Natural killer cell (primary cell): ENCODE data around the gene BORCS5. TPM values are rescaled to one million over a fixed set of nuclear protein-coding genes. Genes with fewer than 3 reads are reported as not detected.

Source experiments
- ATAC-seq, 3 donors: fragments of 150-1000 bp in 2 of 3; fragments of 200-7000 bp in 1 of 3; cut with Tn5 transposase; 1 replicate in 1 of 3; 2 replicates in 2 of 3; pipeline ENCODE4 v1.10.0; 2021; ENCODE audit warnings: mild to moderate bottlenecking in 2 of 3, moderate library complexity in 2 of 3
- DNase-seq, 2 donors: peaks; one replicate each; pipeline versions ENCODE4 v3.0.0 to v3.0.0-alpha.2; 2013 to 2021; ENCODE audit warnings: mixed read lengths in 1 of 2
- H3K27ac ChIP-seq: one replicate; pipeline ENCODE4 v1.5.1; 2013; ENCODE audit warnings: mild to moderate bottlenecking, low read length
- H3K27me3 ChIP-seq: one replicate; pipeline ENCODE4 v1.6.1; 2013; ENCODE audit warnings: low read length; ENCODE audit not compliant: control insufficient read depth, insufficient read depth
- H3K36me3 ChIP-seq: one replicate; pipeline ENCODE4 v1.6.1; 2013; ENCODE audit warnings: low read length; ENCODE audit not compliant: control insufficient read depth, insufficient read depth
- H3K4me1 ChIP-seq: one replicate; pipeline ENCODE4 v1.6.1; 2013; ENCODE audit warnings: low read length; ENCODE audit not compliant: control insufficient read depth, insufficient read depth
- H3K4me3 ChIP-seq: one replicate; pipeline ENCODE4 v1.5.1; 2013; ENCODE audit warnings: low read length
- H3K9me3 ChIP-seq: one replicate; pipeline ENCODE4 v1.6.1; 2013; ENCODE audit warnings: low read length; ENCODE audit not compliant: control insufficient read depth, insufficient read depth
- H3K27ac Mint-ChIP-seq, 2 donors: one replicate each; pipeline ENCODE4 v1.8.0; 2022; ENCODE audit warnings: mild to moderate bottlenecking in 2 of 2, mixed read lengths in 2 of 2, moderate library complexity in 1 of 2
- H3K27me3 Mint-ChIP-seq, 2 donors: one replicate each; pipeline ENCODE4 v1.8.0; 2022; ENCODE audit warnings: low read depth in 2 of 2, mixed read lengths in 2 of 2
- H3K36me3 Mint-ChIP-seq: one replicate; pipeline ENCODE4 v1.8.0; 2022; ENCODE audit warnings: mixed read lengths
- H3K4me1 Mint-ChIP-seq, 2 donors: one replicate each; pipeline ENCODE4 v1.8.0; 2022; ENCODE audit warnings: mixed read lengths in 2 of 2
- H3K4me3 Mint-ChIP-seq: one replicate; pipeline ENCODE4 v1.8.0; 2022; ENCODE audit warnings: mild to moderate bottlenecking, moderate library complexity, mixed read lengths
- H3K9me3 Mint-ChIP-seq, 2 donors: one replicate each; pipeline ENCODE4 v1.8.0; 2022; ENCODE audit warnings: mixed read lengths in 2 of 2
- WGBS: methylation state at CpG from one replicate; pipeline ENCODE4 v1.1.7; 2013; ENCODE audit warnings: missing lambda C conversion rate; ENCODE audit not compliant: insufficient coverage; 5-methylcytosine and 5-hydroxymethylcytosine counted together
- intact Hi-C: fragments of 100-400 bp; cut with micrococcal nuclease; formaldehyde crosslinking; loops from one replicate; pipeline ENCODE4 v1.14.2; 2022
- total RNA-seq, 4 donors: library from RNA; stranded (reverse); fragments of 120-200 nt in 1 of 4; gene quantifications; one replicate each; pipeline versions ENCODE4 v1.2.3 to v1.2.4, GENCODE V29; 2013 to 2022
- TF ChIP-seq, protein P1 (sequence below): fragments of 200-600 bp; IDR thresholded peaks from one replicate; pipeline ENCODE4 v1.8.0; 2022; ENCODE audit warnings: antibody characterized with exemption

The BORCS5 gene
- total RNA-seq, 3 donors from 2014 or later (not counting 1 experiment from before 2014, with no cell fraction given) = 28.5 to 32.8 (median 29.2) TPM

DNA sequence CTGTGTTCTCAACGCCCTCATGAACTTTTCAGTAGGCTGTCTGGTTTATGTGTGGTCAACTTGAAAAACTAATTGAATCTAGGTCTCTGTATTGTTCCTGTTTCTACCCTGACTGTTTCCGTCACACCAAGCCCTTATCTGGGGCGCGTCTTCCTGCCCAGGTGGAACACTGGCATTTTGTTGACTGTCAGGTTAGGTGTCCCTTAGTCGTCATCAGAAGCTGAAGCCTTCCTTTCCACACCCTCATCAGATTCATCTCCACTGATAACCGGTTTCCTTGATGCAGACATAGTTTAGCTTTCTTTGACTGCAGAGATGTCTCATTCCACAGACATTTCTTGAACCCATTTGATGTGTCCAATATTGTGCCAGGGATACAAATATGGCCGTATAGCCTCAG lies 109.3 kb downstream of the BORCS5 start:
- peaks cover 32 to 35% of the 10 kb centered on the region in 2 donors for H3K4me1 Mint-ChIP-seq
- TF ChIP-seq, protein P1, sequence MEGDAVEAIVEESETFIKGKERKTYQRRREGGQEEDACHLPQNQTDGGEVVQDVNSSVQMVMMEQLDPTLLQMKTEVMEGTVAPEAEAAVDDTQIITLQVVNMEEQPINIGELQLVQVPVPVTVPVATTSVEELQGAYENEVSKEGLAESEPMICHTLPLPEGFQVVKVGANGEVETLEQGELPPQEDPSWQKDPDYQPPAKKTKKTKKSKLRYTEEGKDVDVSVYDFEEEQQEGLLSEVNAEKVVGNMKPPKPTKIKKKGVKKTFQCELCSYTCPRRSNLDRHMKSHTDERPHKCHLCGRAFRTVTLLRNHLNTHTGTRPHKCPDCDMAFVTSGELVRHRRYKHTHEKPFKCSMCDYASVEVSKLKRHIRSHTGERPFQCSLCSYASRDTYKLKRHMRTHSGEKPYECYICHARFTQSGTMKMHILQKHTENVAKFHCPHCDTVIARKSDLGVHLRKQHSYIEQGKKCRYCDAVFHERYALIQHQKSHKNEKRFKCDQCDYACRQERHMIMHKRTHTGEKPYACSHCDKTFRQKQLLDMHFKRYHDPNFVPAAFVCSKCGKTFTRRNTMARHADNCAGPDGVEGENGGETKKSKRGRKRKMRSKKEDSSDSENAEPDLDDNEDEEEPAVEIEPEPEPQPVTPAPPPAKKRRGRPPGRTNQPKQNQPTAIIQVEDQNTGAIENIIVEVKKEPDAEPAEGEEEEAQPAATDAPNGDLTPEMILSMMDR = no peak
- H3K9me3 ChIP-seq = no peaks in the 10 kb centered on the region
- 33% methylated on average over 7 of the region's 7 CpGs for WGBS
- no peaks in the 10 kb centered on the region for H3K27me3 Mint-ChIP-seq
- no peaks in the 10 kb centered on the region for H3K9me3 Mint-ChIP-seq
- peak overlapping the region; percentile 80 to 84 for H3K27ac Mint-ChIP-seq
- peaks cover 6% of the 10 kb centered on the region for H3K36me3 ChIP-seq
- H3K4me3 ChIP-seq = no peak overlapping the region
- peak in 1 of 2 donors; percentile 87 for DNase-seq
- H3K4me3 Mint-ChIP-seq = peak overlapping the region; percentile 26
- no peaks in the 10 kb centered on the region for H3K36me3 Mint-ChIP-seq
- intact Hi-C loops = no loop called here
- peak; percentile 49 to 89 (median 81) for ATAC-seq
- peak overlapping the region; percentile 71 for H3K27ac ChIP-seq
- peaks cover 40% of the 10 kb centered on the region for H3K4me1 ChIP-seq
- H3K27me3 ChIP-seq = no peaks in the 10 kb centered on the region

DNA sequence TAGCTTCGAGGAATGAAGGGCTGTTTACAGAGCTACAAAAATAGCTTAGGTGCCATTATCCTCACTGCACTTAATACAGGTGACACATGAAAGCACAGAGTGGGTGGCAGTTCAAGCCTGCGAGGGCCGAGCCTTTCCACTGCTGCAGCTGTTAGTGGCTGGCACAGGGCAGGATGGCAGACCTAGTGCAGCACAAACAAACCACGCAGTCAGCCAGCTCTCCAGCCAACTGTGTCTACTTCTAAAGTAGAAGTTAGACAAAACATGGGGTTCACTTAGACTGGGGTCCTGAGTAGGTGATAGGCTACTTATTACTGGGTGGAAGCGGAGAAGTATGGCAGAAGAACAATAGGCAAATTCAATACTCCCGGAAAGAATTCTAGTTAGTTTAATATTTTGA lies 110.4 kb downstream of the BORCS5 start:
- intact Hi-C loops = no loop called here
- no peaks in the 10 kb centered on the region for H3K27me3 ChIP-seq
- ATAC-seq (peak in 1 of 3 donors; percentile 28), DNase-seq (peak in 1 of 2 donors; percentile 60)
- TF ChIP-seq, protein P1 = no peak
- 66% methylated on average over 6 of the region's 6 CpGs for WGBS
- peaks cover 32 to 35% of the 10 kb centered on the region in 2 donors for H3K4me1 Mint-ChIP-seq
- no peak overlapping the region for H3K4me3 Mint-ChIP-seq
- no peaks in the 10 kb centered on the region for H3K27me3 Mint-ChIP-seq
- H3K27ac ChIP-seq = peak overlapping the region; percentile 71
- peak overlapping the region; percentile 24 to 71 for H3K27ac Mint-ChIP-seq
- H3K36me3 ChIP-seq = peaks cover 6% of the 10 kb centered on the region
- H3K9me3 ChIP-seq = no peaks in the 10 kb centered on the region
- no peaks in the 10 kb centered on the region for H3K36me3 Mint-ChIP-seq
- H3K4me3 ChIP-seq = no peak overlapping the region
- peaks cover 40% of the 10 kb centered on the region for H3K4me1 ChIP-seq
- no peaks in the 10 kb centered on the region for H3K9me3 Mint-ChIP-seq

DNA sequence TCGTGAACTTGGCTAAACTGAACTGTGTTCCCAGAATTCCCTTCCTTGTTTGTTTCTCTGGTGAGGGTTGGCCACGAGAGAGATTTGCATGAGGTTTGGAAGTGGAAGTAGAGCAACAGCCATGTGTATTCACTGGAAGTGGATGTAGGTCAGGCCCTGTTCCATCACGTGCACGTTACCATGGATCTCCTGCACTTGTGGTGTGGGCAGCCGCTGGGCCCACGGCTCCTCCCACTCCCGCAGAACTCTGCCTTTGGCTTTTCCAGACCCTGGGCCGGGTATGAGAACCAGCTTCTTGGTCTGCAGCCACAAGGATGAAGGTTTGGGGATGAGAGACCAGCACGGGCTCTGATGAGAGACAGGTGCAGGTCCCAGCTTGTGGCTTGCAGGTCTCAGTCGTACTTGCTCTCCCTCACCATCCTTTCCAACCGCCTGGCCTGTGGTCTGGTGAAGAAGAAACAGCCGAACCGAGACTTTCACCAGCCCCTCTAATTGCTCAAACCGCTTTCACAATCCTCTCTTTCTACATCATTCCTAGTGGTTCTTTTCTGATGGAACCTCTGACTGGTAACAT lies 110.9 kb downstream of the BORCS5 start:
- H3K27me3 Mint-ChIP-seq = no peaks in the 10 kb centered on the region
- peaks cover 40% of the 10 kb centered on the region for H3K4me1 ChIP-seq
- peak overlapping the region; percentile 71 for H3K27ac ChIP-seq
- H3K36me3 Mint-ChIP-seq = no peaks in the 10 kb centered on the region
- no peak overlapping the region for H3K4me3 Mint-ChIP-seq
- H3K27ac Mint-ChIP-seq = peak overlapping the region; percentile 24 to 71
- no peaks in the 10 kb centered on the region for H3K9me3 Mint-ChIP-seq
- DNase-seq = peak in 1 of 2 donors; percentile 75
- H3K27me3 ChIP-seq = no peaks in the 10 kb centered on the region
- H3K36me3 ChIP-seq = peaks cover 6% of the 10 kb centered on the region
- TF ChIP-seq, protein P1 = no peak
- peaks cover 32 to 35% of the 10 kb centered on the region in 2 donors for H3K4me1 Mint-ChIP-seq
- 64% methylated on average over 14 of the region's 14 CpGs for WGBS
- intact Hi-C loops = no loop called here
- peak in 2 of 3 donors; percentile 29 to 40 for ATAC-seq
- H3K4me3 ChIP-seq = no peak overlapping the region
- no peaks in the 10 kb centered on the region for H3K9me3 ChIP-seq

DNA sequence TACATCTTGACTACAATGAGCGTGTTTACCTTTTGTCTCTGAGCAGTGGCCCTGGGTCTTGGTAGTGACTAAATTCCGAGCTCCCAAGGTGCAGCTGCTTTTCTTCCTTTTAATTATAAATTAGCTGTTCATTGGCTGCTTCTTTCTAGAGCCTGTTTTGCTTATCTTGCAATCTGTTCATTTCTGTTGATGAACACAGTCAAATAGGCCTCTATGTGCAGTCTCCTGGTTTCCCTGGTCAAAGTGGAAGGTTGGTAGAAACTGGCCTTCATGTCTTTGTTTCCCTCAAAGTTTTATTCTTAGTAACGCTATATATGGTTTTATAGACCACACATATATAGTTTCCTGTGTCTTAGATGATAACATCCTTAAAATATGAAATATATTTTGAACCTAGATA lies 111.7 kb downstream of the BORCS5 start:
- Histone ChIP-seq H3K36me3 (peaks cover 6% of the 10 kb centered on the region), H3K4me1 (peaks cover 40% of the 10 kb centered on the region), H3K9me3 (no peaks in the 10 kb centered on the region), H3K4me3 (no peak overlapping the region), H3K27ac (peak overlapping the region; percentile 71), H3K27me3 (no peaks in the 10 kb centered on the region)
- no peak for DNase-seq
- TF ChIP-seq, protein P1 = no peak
- 76% methylated on average over 2 of the region's 3 CpGs for WGBS
- Mint-ChIP-seq H3K27ac (peak overlapping the region; percentile 37 to 71), H3K27me3 (no peaks in the 10 kb centered on the region), H3K4me3 (no peak overlapping the region), H3K4me1 (peaks cover 32 to 40% of the 10 kb centered on the region in 2 donors), H3K36me3 (no peaks in the 10 kb centered on the region), H3K9me3 (no peaks in the 10 kb centered on the region)
- intact Hi-C loops = no loop called here
- ATAC-seq = no peak
